ENCODE measurements around the gene DNASE1. TPM values are rescaled to one million over a fixed set of nuclear protein-coding genes. Genes with fewer than 3 reads are reported as not detected.
"Not testable (repeated sequence)": the region's sequence is repeated elsewhere in the genome, so short reads cannot be mapped to it uniquely, and the experiment has no call there.

Gene DNASE1
- 15.7 TPM for polyA plus RNA-seq (ENCODE audit: insufficient read length)

- DNase-seq (ENCODE audit: low read depth), result no peak
Measured at GRCh38 chr16:3654249-3654991, at the start of gene DNASE1. DNASE1 (plus strand) TSS chr16:3654691; CDS start chr16:3655374, 683 bp downstream.

- no peak for DNase-seq (ENCODE audit: low read depth)
Measured at GRCh38 chr16:3606441-3606840, 48.0 kb upstream of the DNASE1 start.

DNA sequence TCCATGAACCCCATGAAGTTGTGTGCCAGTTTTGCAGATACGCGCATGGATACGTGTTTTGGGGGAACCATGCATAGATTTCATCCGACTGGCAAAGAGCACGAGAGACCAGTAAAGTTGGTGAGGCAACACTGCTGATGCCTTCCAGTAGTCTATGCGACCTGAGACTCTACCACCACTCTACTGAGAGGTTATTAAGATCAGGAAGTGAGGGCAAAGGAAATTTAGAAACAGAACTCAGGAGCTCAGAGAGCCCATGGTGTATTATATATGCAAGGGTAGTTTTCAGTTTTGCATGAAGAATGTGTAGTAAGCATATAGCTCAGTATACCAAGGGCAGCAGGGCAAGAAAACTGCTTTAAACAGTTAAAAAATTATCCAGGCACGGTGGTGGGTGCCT lies 47.3 kb upstream of the DNASE1 start:
- no peak for DNase-seq (ENCODE audit: low read depth)

DNA sequence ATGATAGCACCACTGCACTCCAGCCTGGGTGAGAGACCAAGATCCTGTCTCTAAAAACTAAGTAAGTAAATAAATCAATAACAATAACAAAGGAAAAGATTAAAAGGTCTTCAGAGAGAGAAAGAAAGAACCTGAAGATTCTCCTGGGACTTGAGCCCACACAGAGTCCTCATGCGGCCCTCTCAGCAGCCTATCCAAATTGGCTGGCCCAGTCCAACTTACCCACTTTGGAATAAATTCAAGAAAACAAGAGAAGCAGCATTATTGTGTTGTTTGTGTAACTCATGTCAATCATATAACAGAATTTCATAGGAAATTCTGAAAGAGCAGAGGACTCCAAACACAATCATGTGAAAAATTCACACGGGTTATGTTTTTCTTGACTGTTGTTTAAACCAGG lies 46.9 kb upstream of the DNASE1 start:
- no peak for DNase-seq (ENCODE audit: low read depth)

DNA sequence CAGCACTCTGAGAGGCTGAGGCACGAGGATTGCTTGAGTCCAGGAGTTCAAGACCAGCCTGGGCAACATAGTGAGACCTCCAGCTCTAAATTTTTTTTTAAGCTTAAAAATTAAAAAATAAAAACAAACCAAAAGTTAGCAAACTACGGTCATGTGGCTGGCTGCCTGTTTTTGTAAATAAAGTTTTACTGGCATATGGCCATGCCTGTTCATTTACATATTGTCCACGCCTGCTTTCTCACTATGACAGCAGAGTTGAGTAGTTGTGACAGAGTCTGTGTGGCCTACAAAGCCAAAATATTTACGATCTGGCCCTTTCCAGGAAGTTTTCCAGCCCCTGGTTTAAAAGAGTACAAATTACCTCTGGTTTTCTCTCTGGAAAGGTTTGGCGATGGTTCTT lies 46.4 kb upstream of the DNASE1 start:
- no peak for DNase-seq (ENCODE audit: low read depth)

GRCh38 chr16:3608976-3609375 lies 45.5 kb upstream of the DNASE1 start:
- DNase-seq (ENCODE audit: low read depth), result not testable (repeated sequence)

- no peak for DNase-seq (ENCODE audit: low read depth)
Measured at GRCh38 chr16:3609895-3610697, 44.4 kb upstream of the DNASE1 start.

DNA sequence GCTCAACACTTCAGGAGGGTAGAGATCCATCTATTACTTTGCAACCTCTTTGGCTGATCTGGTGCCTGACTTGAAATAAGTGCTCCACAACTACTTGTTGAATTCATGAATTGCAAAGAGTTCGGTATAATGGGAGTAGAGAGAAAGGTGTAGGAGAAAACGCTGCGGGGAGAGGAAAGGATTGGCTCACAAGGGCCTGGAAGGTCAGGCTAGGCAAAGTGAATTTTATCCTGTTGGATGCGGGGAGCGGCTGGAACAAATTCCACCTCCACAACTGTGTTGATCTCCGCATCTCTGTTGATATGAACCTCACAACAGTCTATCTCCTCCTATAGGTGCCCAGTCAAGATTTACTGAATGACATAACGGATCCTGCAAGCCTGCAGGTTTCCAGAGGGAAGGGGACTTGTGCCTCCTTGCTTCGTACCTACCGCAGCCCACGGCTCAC lies 43.8 kb upstream of the DNASE1 start:
- DNase-seq (ENCODE audit: low read depth), result no peak

- DNase-seq (ENCODE audit: low read depth), result peak; percentile 91
Measured at GRCh38 chr16:3611146-3611975, 43.1 kb upstream of the DNASE1 start, which contains the start of gene SLX4. SLX4 (minus strand) TSS chr16:3611606; CDS start chr16:3608964, 2,642 bp downstream.

DNA sequence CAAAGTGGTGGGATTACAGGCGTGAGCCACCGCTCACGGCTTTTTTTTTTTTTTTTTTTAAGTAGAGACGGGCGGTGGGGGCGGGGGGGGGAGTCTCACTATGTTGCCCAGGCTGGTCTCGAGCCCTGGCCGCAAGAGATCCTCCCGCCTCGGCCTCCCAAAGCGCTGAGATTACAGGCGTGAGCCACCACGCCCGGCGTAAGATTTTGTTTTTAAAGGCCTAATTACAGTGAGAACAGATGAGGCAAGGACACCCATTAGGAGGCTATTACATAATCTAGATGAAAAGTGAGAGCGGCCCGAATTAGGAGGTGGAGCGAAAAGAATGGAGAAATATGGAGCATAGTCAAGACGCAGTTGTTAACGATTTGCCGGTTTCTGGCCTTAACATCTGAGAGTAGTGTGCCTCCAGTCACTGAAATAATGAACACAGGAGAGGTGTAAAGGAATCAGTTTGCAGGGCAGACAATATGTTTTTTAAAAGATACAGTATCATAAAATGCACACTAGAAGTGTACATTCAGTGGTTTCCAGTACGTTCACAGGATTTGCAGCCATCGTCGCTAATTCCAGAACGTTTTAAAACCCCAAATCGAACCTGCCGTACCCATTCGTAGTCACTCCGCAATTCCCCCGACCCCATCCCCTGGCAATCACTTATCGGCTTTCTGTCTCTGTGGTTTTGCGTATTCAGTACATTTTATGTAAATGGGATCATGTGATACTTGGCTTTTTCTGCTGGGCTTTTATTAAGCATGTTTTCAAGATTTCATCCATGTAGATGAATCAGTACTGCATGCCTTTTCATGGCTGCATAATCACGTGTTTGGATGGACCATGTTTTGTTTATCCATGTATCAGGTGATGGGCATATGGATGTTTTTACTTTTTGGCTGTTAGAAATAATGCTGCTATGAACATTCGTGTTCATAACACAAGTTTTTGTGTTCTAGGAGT lies 41.7 kb upstream of the DNASE1 start:
- no peak for DNase-seq (ENCODE audit: low read depth)

DNA sequence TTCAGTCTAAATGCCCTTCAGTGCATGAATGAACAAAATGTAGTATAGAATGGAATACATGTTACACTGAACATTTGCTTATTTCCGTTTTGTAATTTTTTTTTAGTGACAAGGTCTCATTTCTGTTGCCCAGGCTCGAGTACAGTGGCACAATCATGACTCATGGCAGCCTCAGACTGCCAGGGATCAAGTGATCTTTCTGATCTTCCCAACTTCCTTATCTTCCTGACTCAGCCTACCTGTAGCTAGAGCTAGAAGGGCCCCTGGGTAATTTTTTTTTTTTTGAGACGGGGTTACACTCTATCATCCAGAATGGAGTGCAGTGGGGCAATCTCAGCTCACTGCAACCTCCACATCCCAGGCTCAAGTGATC lies 35.7 kb upstream of the DNASE1 start:
- no peak for DNase-seq (ENCODE audit: low read depth)

DNA sequence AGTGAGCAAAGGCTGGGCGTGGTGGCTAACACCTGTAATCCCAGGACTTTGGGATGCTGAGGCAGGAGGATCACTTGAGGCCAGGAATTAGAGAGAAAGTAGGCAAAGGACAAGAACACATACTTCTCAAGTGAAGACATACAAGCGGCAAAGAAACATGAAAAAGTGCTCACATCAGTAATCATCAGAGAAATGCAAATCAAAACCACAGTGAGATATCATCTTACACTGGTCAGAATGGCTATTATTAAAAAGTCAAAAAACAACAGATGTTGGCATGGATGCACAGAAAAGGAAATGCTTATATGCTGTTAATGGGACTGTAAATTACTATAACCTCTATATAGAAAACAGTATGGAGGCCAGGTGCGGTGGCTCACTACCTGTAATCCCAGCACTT lies 30.8 kb upstream of the DNASE1 start:
- no peak for DNase-seq (ENCODE audit: low read depth)

- DNase-seq (ENCODE audit: low read depth), result no peak
Measured at GRCh38 chr16:3625331-3625730, 29.2 kb upstream of the DNASE1 start.

DNA sequence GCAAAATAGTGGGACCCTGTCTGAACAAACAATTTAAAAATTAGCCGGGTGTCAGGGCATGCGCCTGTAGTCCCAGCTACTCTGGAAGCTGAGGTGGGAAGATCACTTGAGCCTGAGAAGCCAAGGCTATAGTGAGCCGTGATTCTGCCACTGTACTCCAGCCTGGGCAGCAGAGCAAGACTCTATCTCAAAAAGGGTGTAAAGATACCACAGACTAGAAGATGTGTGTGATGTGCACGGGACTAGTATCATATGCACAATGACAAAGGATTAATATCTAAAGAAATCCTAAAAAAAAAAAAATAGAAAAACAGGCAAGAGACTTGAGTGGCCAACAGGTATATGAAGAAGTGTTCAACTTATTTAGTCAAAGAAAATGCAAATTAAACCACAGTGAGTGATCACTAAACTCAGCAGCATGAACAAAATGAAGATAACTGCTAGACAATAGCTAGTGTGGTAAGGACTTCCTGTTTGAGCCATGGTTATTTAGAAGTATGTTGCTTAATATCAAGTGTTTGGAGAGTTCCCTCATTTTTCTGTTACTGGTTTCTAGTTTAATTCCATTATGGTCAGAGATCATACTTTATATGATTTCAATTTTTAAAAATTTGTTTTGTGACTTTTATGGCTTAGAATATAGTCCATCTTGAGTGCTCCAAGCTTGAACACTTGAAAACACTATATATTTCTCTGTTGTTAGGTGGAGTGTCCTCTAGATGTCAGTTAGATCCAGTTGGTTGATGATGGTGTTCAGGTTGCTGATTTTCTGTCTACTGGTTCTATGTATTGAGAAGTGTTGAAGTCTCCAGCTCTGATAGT lies 28.4 kb upstream of the DNASE1 start:
- no peak for DNase-seq (ENCODE audit: low read depth)

- DNase-seq (ENCODE audit: low read depth), result no peak
Measured at GRCh38 chr16:3637371-3637923, 17.0 kb upstream of the DNASE1 start.

- no peak for DNase-seq (ENCODE audit: low read depth)
Measured at GRCh38 chr16:3638916-3639644, 15.4 kb upstream of the DNASE1 start.

- DNase-seq (ENCODE audit: low read depth), result no peak
Measured at GRCh38 chr16:3640207-3640606, 14.3 kb upstream of the DNASE1 start.

DNA sequence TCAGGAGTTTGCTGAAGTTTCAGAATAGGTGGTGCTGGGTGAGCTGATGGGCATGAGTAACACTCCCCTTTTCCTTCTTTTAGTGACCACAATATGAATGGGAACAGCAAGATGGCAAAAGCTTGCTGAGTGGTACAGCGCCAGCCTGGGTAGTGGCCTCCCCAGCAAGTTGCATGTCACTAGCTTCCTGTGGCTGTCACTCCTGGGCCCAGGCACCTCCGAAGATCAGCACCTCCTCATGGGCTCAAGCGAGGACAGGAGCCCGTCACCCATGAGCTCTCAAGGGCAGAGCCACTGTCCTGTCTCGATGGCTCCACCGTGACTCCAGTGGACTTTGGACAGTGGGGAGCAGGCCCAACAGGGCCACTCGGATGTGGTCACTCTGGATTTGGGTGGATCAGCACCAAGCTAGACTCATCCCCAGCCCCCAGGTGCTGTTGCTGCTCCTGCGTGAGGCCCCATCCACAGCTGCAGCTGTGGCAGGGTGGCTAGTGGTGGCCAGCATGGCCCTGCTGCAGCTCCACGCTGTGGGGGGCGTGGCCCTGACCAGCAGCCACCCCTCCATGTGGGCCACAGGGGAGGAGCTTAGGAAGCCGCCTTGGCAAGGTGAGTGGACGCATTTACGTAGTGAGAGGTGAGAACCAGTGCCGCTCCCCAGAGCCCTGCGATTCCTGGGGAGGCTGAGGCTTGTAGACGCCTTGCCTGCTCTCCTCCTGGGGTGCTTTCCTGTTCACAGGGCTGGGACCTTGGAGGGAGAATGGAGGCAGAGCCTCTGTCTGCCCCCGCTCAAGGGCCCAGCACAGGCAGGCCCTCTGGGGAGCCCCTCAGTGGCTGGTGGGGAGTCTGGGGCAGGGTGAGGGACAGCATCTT lies 13.6 kb upstream of the DNASE1 start:
- no peak for DNase-seq (ENCODE audit: low read depth)
